GM10266 (cell line): ENCODE results near the gene CHD5.

Experiments used
- DNase-seq: peaks from one replicate; pipeline ENCODE4 v3.0.0; 2012; ENCODE audit errors: extremely low spot score
- CTCF ChIP-seq: IDR thresholded peaks from 2 replicates; pipeline ENCODE4 v1.5.1; 2012; ENCODE audit warnings: mild to moderate bottlenecking, low read depth; ENCODE audit not compliant: control insufficient read depth, insufficient read depth; ENCODE audit errors: missing control alignments

CHD5 gene

GRCh38 chr1:6179564-6180175 lies 451 bp downstream of the CHD5 start:
- no peak for TF ChIP-seq CTCF
- no peak for DNase-seq

- TF ChIP-seq CTCF = no peak
- no peak for DNase-seq
These were observed 1.2 kb downstream of the CHD5 start for GRCh38 chr1:6178751-6179563.

- DNase-seq = no peak
- TF ChIP-seq CTCF = no peak
These were observed 2.3 kb downstream of the CHD5 start for GRCh38 chr1:6177681-6178380.

GRCh38 chr1:6176779-6177178 lies 3.3 kb downstream of the CHD5 start:
- no peak for TF ChIP-seq CTCF
- no peak for DNase-seq

GRCh38 chr1:6175411-6175828 lies 4.7 kb downstream of the CHD5 start:
- no peak for DNase-seq
- TF ChIP-seq CTCF = no peak

- no peak for TF ChIP-seq CTCF
- DNase-seq = no peak
These were observed 5.3 kb downstream of the CHD5 start for GRCh38 chr1:6174621-6175410.
